ENCODE measurements around the gene CLIC5.

Gene CLIC5

DNA sequence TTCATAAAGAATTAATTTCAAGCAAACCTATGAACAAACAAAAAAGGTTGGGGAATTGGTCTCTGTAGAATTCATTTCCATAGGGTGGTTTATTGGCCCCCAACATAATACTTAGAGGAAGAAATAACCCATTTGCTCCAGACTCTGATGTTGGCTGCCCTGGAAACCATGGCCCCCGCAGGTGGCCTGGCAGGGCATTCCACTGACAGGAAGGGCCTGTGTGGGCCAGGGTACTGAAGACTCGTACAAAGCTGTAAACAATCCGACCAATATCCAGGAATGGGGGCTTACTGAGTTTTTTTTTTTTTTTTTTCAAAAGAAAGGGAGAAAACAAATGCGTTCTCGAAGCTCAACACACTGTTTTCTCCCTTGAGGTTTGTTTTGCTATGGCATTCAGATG is 59.5 kb downstream of the CLIC5 start:
- no peak for DNase-seq (ENCODE audit: low spot score)
- TF ChIP-seq, protein P1, sequence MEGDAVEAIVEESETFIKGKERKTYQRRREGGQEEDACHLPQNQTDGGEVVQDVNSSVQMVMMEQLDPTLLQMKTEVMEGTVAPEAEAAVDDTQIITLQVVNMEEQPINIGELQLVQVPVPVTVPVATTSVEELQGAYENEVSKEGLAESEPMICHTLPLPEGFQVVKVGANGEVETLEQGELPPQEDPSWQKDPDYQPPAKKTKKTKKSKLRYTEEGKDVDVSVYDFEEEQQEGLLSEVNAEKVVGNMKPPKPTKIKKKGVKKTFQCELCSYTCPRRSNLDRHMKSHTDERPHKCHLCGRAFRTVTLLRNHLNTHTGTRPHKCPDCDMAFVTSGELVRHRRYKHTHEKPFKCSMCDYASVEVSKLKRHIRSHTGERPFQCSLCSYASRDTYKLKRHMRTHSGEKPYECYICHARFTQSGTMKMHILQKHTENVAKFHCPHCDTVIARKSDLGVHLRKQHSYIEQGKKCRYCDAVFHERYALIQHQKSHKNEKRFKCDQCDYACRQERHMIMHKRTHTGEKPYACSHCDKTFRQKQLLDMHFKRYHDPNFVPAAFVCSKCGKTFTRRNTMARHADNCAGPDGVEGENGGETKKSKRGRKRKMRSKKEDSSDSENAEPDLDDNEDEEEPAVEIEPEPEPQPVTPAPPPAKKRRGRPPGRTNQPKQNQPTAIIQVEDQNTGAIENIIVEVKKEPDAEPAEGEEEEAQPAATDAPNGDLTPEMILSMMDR (IDR thresholded peaks at IDR 0.05; ENCODE audit: extremely low read depth, insufficient read depth, missing control alignments): no peak
- in situ Hi-C loops (cut with MboI; ENCODE audit: low pct_unique_long_range_greater_than_20kb, low sequenced_read_pairs, unreplicated experiment): no loop called here

DNA sequence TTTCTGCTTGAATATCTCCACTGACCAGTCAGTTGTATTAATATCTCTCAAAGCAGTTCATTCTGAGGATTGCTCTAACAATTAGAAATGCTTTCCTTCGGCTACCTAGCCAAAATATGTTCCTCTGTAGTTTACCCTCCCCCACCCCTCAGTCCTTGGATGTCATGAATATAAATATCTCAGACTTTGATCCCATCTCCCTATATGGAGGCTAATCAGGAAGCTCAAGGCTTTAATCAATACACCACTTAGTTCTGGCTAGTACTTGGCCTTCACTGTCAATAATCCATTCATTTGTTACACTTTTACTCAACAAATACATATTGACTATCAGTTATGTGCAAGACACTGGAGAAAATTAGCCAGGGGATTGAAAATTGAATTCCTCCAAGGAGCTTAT is 60.1 kb downstream of the CLIC5 start:
- in situ Hi-C loops (cut with MboI; ENCODE audit: low pct_unique_long_range_greater_than_20kb, low sequenced_read_pairs, unreplicated experiment): no loop called here
- no peak for DNase-seq (ENCODE audit: low spot score)
- TF ChIP-seq, protein P1 (IDR thresholded peaks at IDR 0.05; ENCODE audit: extremely low read depth, insufficient read depth, missing control alignments): no peak

DNA sequence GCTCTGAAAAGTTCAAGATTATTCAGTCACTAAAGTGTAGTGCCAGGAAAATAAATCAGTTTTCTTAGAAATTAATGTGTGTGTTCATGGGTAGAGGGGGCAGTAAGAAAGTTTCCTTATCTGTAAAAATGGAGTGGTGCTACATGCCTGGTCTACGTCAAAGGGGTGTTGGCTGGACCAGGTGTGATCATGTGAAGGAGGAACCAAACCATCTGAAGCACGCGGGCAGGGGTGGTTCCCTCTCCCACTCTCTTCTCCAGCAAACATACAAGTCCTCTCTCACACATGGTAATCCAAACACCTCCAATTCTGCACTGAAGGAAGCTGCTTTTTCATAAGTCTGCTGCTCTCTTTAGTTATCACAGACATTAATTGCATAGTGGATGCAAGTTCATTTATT is 63.1 kb downstream of the CLIC5 start:
- in situ Hi-C loops (cut with MboI; ENCODE audit: low pct_unique_long_range_greater_than_20kb, low sequenced_read_pairs, unreplicated experiment): no loop called here
- DNase-seq (ENCODE audit: low spot score): no peak
- TF ChIP-seq, protein P1 (IDR thresholded peaks at IDR 0.05; ENCODE audit: extremely low read depth, insufficient read depth, missing control alignments): no peak

DNA sequence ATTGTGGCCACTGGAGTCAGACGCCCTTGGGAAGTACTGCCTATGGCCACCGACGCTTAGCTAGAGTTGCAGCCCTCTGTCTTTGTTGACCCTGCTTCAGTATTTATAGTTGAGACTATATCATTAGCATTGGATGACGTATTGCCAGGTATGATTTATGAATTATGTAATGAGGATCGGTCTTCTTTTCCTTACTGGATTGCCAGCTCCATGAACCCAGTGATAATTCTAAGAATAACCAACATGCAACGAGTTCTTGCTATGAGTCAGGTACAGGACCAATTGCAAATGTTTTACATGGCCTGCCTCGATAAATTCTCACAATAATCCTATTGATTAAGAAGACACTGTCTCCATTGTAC is 63.5 kb downstream of the CLIC5 start:
- in situ Hi-C loops (cut with MboI; ENCODE audit: low pct_unique_long_range_greater_than_20kb, low sequenced_read_pairs, unreplicated experiment): no loop called here
- DNase-seq (ENCODE audit: low spot score): no peak
- TF ChIP-seq, protein P1 (IDR thresholded peaks at IDR 0.05; ENCODE audit: extremely low read depth, insufficient read depth, missing control alignments): no peak

DNA sequence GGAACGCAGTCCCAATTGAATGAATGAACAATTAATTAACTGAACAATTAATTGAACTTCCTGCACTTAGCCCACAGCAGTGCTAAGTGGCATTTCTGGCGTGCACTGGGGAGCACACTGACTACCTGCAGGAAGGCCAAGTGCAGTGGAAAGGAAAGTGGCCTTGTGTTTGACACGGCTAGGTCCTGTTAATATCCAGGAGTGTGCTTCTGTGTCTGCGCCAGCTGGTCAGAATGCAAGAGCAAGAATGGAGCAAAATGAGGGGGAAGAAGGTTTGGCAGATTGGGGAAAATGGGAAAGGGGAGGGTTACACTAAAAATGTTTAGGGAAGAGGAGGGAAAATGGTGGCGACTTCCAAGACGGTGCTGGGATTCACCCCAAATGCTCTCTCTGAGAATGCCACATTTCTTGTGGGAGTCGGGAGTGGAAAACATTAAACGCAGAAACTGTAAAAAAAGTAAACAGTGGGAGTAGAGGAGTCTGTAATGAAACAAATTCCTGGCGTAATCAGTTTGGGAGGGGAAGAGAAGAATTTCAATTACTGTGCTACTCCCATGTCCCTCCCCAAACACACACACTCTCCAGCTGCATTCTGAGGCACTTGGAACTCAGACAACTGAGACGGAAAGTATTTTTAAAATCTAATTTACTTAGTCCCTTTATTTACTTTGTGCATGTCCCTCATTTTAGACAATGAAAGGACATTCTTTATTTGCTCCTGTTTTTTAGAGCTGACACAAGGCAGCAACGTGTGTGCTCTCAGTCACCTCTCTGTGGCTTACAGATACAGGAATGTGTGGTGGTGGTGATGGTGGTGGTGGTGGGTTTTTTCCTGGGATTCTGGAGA is 64.1 kb downstream of the CLIC5 start:
- in situ Hi-C loops (cut with MboI; ENCODE audit: low pct_unique_long_range_greater_than_20kb, low sequenced_read_pairs, unreplicated experiment): no loop called here
- no peak for DNase-seq (ENCODE audit: low spot score)
- TF ChIP-seq, protein P1 (IDR thresholded peaks at IDR 0.05; ENCODE audit: extremely low read depth, insufficient read depth, missing control alignments): no peak

DNA sequence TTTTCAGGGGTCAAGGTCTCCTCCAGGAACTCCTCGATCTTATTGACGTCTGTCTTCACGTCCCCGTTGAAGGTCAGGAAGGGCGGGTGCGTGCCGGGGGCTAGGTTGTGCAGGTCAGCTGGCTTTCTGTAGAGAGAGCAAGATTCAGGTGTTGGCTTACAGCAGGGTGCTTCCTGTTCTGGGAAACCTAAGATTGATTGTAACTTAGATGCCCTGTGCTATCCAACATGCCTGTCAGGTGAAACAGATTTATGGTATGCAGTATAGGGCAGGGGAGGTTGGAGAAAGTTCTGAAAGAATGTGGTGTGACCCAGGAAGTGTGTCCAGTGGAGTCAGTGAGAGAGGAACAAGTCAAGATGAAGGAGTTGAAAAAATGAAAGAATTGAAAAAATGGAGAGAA is 66.4 kb downstream of the CLIC5 start:
- TF ChIP-seq, protein P1 (IDR thresholded peaks at IDR 0.05; ENCODE audit: extremely low read depth, insufficient read depth, missing control alignments): no peak
- DNase-seq (ENCODE audit: low spot score): no peak
- in situ Hi-C loops (cut with MboI; ENCODE audit: low pct_unique_long_range_greater_than_20kb, low sequenced_read_pairs, unreplicated experiment): no loop called here

Data from GM13977 (cell line).